Omental fat pad (tissue), 4 donors: ENCODE data around the gene TTLL10. TPM values are rescaled to one million over a fixed set of nuclear protein-coding genes. Genes with fewer than 3 reads are reported as not detected.

Experiments
- ATAC-seq: fragments of 150-250 bp; one replicate; pipeline ENCODE4 v1.9.1; 2016; ENCODE audit warnings: mild to moderate bottlenecking, moderate library complexity; ENCODE audit not compliant: low FRiP score
- DNase-seq: peaks from one replicate; pipeline ENCODE4 v3.0.0-alpha.2; 2019; ENCODE audit warnings: low spot score
- total RNA-seq, 4 donors: library from RNA; depleted of rRNA; stranded (reverse); fragments of >200 nt; gene quantifications; one replicate each; pipeline ENCODE4 v1.1.0, GENCODE V29; 2016
- TF ChIP-seq, protein P1 (sequence below), 3 donors: fragments of 450-650 bp; IDR thresholded peaks; one replicate each; pipeline ENCODE4 v1.5.1; 2016 to 2017; ENCODE audit warnings: antibody characterized with exemption in 3 of 3, mild to moderate bottlenecking in 3 of 3, moderate library complexity in 2 of 3

Gene TTLL10
- total RNA-seq, 4 donors from 2014 or later = 0.48 to 1.0 (median 0.95) TPM; not detected in 1

DNA sequence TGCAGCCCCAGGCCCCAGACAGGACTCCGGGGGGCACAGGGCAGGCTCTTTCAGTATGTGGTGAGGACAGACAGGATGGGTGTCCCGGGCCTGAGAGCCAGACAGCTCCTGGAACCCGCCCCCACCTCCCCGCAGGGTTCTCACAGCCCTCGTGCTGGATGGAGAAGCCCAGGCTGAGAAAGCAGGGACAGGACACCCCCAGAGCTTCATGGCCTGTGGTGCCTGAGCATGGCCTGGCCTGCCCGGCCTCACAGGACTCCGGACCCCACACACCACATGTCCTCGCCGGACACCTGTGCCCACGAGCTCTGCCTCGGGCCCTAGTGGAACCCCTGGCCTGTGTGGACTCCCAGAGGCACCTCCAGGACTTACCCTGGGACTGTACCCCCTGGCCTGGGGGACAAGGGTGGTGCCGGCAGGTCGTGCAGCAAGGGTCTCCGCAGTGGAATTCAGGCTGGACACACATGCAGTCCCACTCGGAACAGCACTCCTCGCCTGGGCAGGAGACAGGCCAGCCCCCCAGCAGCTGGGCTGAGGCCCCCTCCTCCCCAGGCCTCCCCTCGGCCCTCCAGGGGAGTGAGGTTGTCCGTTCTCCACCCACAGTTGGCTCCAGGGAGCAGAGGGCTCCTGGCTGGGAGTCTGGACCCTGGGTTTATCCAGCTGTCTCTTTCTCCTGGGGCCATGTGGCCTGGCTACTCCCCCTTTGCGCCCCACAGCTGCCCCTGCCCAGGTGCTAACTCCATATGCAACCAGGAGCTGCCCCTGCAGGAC is 31.5 kb downstream of the TTLL10 start:
- ATAC-seq (no peak), DNase-seq (no peak)
- TF ChIP-seq, protein P1, sequence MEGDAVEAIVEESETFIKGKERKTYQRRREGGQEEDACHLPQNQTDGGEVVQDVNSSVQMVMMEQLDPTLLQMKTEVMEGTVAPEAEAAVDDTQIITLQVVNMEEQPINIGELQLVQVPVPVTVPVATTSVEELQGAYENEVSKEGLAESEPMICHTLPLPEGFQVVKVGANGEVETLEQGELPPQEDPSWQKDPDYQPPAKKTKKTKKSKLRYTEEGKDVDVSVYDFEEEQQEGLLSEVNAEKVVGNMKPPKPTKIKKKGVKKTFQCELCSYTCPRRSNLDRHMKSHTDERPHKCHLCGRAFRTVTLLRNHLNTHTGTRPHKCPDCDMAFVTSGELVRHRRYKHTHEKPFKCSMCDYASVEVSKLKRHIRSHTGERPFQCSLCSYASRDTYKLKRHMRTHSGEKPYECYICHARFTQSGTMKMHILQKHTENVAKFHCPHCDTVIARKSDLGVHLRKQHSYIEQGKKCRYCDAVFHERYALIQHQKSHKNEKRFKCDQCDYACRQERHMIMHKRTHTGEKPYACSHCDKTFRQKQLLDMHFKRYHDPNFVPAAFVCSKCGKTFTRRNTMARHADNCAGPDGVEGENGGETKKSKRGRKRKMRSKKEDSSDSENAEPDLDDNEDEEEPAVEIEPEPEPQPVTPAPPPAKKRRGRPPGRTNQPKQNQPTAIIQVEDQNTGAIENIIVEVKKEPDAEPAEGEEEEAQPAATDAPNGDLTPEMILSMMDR (IDR thresholded peaks at IDR 0.05) = no peak

DNA sequence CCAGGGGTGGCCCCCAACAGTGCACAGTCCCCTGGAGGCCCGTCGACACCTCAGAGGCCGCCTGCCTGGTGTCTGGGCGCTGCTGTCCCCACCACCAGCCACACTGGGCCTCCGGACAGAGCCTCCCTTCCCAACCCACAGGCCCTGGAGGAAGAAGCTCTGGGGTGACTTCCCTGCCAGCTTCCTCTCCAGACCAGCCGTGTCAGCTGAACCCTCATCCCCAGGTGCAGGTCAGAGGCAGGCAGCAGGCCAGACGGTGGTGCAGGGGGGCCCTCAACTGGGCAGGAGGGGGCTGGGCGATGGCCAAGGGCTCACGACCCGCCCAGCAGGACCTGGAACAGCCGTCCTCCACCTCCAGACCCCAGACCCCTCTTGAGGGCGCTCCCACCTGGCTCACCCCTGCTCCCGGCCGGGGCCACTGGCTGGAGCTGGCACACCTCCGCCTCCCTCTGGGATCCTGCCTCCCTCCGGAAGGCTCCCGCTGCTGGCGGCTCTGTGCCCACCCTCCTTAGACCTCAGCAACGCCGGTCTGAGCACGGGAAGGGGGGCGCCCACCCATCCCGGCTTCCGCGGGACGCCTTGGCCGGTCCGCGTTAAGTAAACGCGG is 32.2 kb downstream of the TTLL10 start:
- ATAC-seq (no peak), DNase-seq (no peak)
- TF ChIP-seq, protein P1 (IDR thresholded peaks at IDR 0.05) = no peak

DNA sequence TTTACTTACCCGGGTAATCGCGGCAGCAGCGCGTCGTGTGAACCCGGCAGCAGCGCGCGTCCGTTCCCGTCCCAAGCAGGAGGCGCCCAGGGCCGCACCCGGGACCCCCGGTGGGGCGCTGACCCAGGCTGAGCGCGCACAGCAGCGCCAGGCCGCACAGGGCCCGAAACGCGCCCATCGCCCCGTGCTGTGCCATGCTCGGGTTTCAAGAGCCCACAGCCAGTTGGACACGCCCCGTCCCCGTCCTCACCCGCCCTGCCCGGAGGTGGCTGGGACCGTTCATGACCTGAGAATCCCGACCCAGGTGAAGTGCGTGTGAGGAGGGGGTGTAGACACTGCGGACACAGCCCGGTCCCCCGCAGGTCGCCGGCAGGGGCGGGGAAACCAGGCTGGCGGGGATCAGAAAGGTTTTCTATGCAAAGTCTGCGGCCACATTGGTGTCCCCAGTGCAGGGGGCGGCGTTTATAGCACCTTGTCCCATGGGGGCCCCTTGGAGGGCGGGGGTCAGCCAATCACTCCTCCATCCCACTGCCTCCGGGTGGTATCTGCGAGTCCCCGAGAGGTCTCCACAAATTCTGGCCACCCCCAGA is 32.8 kb downstream of the TTLL10 start, which contains the start of gene TNFRSF18:
Gene TNFRSF18 (minus strand): TSS at position 217 of the 590 bp plus-strand sequence. CDS start 21 bp downstream, at position 196.
- no peak for DNase-seq
- TF ChIP-seq, protein P1 (IDR thresholded peaks at IDR 0.05) = no peak
- no peak for ATAC-seq

DNA sequence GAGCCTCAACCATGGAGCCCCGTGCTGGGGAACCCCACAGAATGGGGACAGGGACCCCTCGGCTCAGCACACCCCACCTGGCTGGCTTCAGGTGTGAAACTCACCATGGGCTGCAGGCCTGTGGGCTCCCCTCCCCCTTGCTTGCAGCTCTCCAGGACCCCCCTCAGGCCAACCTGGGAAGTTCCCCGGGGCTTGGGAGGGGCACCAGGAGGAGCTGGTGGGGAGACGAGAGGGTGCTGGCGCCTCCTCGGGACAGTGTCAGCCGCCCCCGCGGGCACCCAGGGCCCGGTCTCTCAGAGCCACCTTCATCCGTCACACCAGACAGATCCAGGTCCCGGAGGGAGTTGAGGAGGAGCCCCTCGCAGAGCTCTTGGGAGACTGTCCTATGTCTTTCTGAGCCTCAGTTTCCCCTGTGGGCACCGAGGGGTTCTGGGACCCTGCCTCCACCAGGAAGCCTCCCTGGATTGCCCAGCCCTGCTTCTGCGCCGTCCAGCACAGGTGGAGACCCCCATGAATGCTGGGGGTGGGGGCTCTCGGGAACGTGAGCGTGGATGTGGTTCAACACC is 33.4 kb downstream of the TTLL10 start:
- ATAC-seq (no peak), DNase-seq (no peak)
- TF ChIP-seq, protein P1 (IDR thresholded peaks at IDR 0.05) = no peak

DNA sequence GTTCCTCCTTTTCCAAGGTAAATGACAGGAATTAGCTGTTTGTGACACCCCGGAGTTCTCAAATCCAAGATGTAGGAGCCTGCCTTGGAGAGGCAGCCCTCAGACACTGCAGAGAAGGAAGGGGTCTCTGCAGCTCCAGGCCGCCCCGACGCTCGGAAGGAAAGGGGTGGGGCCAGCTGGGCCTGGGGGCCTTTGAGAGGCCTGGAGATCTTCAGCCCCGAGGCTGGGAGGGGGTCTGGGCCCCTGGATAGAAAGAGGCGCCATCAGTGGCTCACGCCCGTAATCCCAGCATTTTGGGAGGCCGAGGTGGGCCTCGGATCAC is 33.9 kb downstream of the TTLL10 start:
- DNase-seq = no peak
- TF ChIP-seq, protein P1 (IDR thresholded peaks at IDR 0.05) = no peak
- ATAC-seq = no peak

DNA sequence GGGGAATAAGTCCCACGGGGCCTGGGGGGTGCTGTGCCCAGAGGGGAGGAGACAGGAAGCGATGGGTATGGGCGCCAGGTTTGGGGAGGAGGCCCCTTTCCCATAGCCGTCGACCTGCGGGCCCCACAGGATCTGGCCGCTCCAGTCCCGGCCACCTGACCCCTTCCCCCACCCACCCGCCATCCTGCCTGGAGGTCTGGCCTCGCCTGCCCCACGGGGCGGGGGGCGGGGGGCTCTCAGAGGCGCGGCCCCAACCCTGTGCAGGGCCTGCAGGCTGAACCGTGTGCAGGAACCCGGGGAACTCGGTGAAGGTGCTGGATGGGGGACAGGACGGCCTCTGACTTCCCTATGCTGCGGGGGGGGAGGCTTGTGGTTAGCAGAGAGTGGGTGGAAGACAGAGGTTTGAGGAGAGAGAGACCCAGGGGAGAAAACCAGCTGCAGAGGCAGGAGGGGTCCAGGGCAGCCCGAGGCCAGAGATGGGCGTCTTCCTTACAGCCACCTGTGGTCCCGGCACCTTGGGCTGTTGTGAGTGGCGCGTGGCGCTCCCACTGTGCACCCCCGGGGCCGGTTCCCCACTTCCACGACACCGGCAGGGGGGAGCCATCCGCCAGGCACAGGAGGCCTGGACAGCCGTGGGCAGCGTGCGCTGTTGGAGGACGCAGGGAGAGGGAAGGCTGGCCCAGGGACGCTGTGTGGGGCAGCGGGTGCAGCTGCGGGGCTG is 35.2 kb downstream of the TTLL10 start:
- TF ChIP-seq, protein P1 (IDR thresholded peaks at IDR 0.05) = no peak
- no peak for ATAC-seq

More for the DNA sequence above, 35.2 kb downstream of the TTLL10 start:
- no peak for DNase-seq
